SU-DHL-6 (cell line): ENCODE data around the gene ARSB.

Experiments
- H2AFZ ChIP-seq: fragments of 200-600 bp; sonication (generic); 2 replicates; pipeline ENCODE4 v1.6.1; 2014; ENCODE audit warnings: low read depth, mild to moderate bottlenecking, moderate library complexity, mixed read lengths, antibody characterized with exemption, low read length; ENCODE audit not compliant: severe bottlenecking
- H3F3A ChIP-seq: fragments of 200-600 bp; shearing (Covaris generic); 2 replicates; pipeline ENCODE4 v1.6.0; 2016; ENCODE audit warnings: antibody characterized with exemption, mild to moderate bottlenecking; ENCODE audit not compliant: insufficient read depth
- H3K27ac ChIP-seq: fragments of 200-600 bp; sonication (generic); 2 replicates; pipeline ENCODE4 v1.5.1; 2016; ENCODE audit warnings: low read depth, mild to moderate bottlenecking, low read length, moderate library complexity, mixed read lengths
- H3K27me3 ChIP-seq: fragments of 200-600 bp; sonication (generic), shearing (Covaris generic); 2 replicates; pipeline ENCODE4 v1.6.0; 2014; ENCODE audit warnings: mild to moderate bottlenecking, low read length
- H3K36me3 ChIP-seq: fragments of 200-600 bp; sonication (generic); 2 replicates; pipeline ENCODE4 v1.6.1; 2014; ENCODE audit warnings: mild to moderate bottlenecking, low read length, mixed read lengths
- H3K4me2 ChIP-seq: fragments of 300-600, 200-600 bp; shearing (Covaris generic), sonication (generic); 2 replicates; pipeline ENCODE4 v1.6.0; 2014; ENCODE audit warnings: low read length, low read depth, mild to moderate bottlenecking; ENCODE audit not compliant: poor library complexity, severe bottlenecking
- H3K4me3 ChIP-seq: fragments of 200-600 bp; sonication (generic); 2 replicates; pipeline ENCODE4 v1.5.1; 2014; ENCODE audit warnings: antibody characterized with exemption, low read length, mild to moderate bottlenecking, mixed read lengths; ENCODE audit not compliant: insufficient read depth, poor library complexity, severe bottlenecking
- H3K79me2 ChIP-seq: fragments of 200-600 bp; sonication (generic); 2 replicates; pipeline ENCODE4 v1.6.1; 2014; ENCODE audit warnings: mild to moderate bottlenecking, low read length, moderate library complexity; ENCODE audit not compliant: insufficient read depth
- H3K9ac ChIP-seq: fragments of 200-600 bp; sonication (generic); 2 replicates; pipeline ENCODE4 v1.7.0; 2014; ENCODE audit warnings: mild to moderate bottlenecking, low read length
- H3K9me2 ChIP-seq: fragments of 200-600 bp; sonication (generic); replicated peaks from 2 replicates; pipeline ENCODE4 v1.6.1; 2014; ENCODE audit warnings: low read length; ENCODE audit not compliant: insufficient read depth
- H3K9me3 ChIP-seq: fragments of 200-600 bp; sonication (generic); 2 replicates; pipeline ENCODE4 v1.6.1; 2014; ENCODE audit warnings: low read length, mixed read lengths; ENCODE audit not compliant: insufficient read depth
- H4K20me1 ChIP-seq: fragments of 200-600 bp; sonication (generic); 2 replicates; pipeline ENCODE4 v1.6.1; 2014; ENCODE audit warnings: low read depth, mild to moderate bottlenecking, antibody characterized with exemption, low read length, moderate library complexity, mixed read lengths
- EZH2phosphoT487 ChIP-seq: fragments of 200-600 bp; sonication (generic), shearing (Covaris generic); conservative IDR thresholded peaks from 2 replicates; pipeline ENCODE4 v1.6.1; 2018; ENCODE audit warnings: mild to moderate bottlenecking, antibody characterized with exemption, low read length, moderate library complexity, mixed read lengths
- TF ChIP-seq, protein P1 (sequence below): fragments of 200-600 bp; sonication (generic); IDR thresholded peaks from one replicate; pipeline ENCODE4 v1.5.1; 2017; ENCODE audit warnings: antibody characterized with exemption, mild to moderate bottlenecking, low read length, moderate library complexity; ENCODE audit not compliant: insufficient read depth, poor library complexity, severe bottlenecking

ARSB gene

GRCh38 chr5:78806544-78806943 is 178.6 kb downstream of the ARSB start:
- no peaks in the 10 kb centered on the region for H3K79me2 ChIP-seq
- no peaks in the 10 kb centered on the region for H3F3A ChIP-seq
- H3K4me2 ChIP-seq, result no peak overlapping the region
- H3K27ac ChIP-seq, result no peak overlapping the region
- H3K9ac ChIP-seq, result no peak overlapping the region
- TF ChIP-seq EZH2phosphoT487, result no peak
- TF ChIP-seq, protein P1, sequence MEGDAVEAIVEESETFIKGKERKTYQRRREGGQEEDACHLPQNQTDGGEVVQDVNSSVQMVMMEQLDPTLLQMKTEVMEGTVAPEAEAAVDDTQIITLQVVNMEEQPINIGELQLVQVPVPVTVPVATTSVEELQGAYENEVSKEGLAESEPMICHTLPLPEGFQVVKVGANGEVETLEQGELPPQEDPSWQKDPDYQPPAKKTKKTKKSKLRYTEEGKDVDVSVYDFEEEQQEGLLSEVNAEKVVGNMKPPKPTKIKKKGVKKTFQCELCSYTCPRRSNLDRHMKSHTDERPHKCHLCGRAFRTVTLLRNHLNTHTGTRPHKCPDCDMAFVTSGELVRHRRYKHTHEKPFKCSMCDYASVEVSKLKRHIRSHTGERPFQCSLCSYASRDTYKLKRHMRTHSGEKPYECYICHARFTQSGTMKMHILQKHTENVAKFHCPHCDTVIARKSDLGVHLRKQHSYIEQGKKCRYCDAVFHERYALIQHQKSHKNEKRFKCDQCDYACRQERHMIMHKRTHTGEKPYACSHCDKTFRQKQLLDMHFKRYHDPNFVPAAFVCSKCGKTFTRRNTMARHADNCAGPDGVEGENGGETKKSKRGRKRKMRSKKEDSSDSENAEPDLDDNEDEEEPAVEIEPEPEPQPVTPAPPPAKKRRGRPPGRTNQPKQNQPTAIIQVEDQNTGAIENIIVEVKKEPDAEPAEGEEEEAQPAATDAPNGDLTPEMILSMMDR, result no peak
- no peak overlapping the region for H2AFZ ChIP-seq
- H3K27me3 ChIP-seq, result no peaks in the 10 kb centered on the region
- H3K36me3 ChIP-seq, result no peaks in the 10 kb centered on the region
- no peak overlapping the region for H3K4me3 ChIP-seq
- no peaks in the 10 kb centered on the region for H3K9me2 ChIP-seq
- no peaks in the 10 kb centered on the region for H3K9me3 ChIP-seq
- H4K20me1 ChIP-seq, result no peaks in the 10 kb centered on the region

GRCh38 chr5:78805474-78806124 is 179.5 kb downstream of the ARSB start:
- H2AFZ ChIP-seq, result no peak overlapping the region
- H3K4me3 ChIP-seq, result no peak overlapping the region
- H3K79me2 ChIP-seq, result no peaks in the 10 kb centered on the region
- H3K9ac ChIP-seq, result no peak overlapping the region
- no peaks in the 10 kb centered on the region for H4K20me1 ChIP-seq
- H3K9me3 ChIP-seq, result peaks cover 8% of the 10 kb centered on the region; the same call in 1 of the 2 replicates
- no peaks in the 10 kb centered on the region for H3K9me2 ChIP-seq
- H3K27me3 ChIP-seq, result no peaks in the 10 kb centered on the region
- no peak overlapping the region for H3K27ac ChIP-seq
- no peaks in the 10 kb centered on the region for H3F3A ChIP-seq
- no peak for TF ChIP-seq EZH2phosphoT487
- TF ChIP-seq, protein P1, result no peak
- no peaks in the 10 kb centered on the region for H3K36me3 ChIP-seq
- no peak overlapping the region for H3K4me2 ChIP-seq

DNA sequence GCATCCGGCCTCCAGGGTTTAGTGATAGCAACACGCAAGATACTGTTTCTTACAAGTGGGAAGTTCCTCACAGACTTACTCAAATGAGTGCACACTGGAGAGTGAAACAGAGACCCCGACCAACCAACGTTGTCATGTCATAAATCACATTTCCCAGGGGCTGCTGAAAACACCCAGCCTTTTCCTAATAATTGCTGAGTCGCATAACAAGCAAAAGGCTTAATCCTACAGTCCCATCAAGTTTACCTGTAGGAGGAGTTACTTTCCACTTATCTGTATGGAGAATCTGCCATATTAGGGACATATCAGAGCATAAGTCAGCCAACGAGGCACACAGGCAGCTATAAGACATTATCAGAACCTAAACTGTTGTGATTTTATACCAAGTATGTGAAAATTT is 180.1 kb downstream of the ARSB start:
- Histone ChIP-seq H3K9me3 (peaks cover 9% of the 10 kb centered on the region; the same call in 1 of the 2 replicates), H3K27me3 (no peaks in the 10 kb centered on the region), H3K4me3 (no peak overlapping the region), H3K9ac (no peak overlapping the region), H3K36me3 (no peaks in the 10 kb centered on the region), H3K9me2 (no peaks in the 10 kb centered on the region), H3K27ac (no peak overlapping the region), H3F3A (no peaks in the 10 kb centered on the region), H3K4me2 (no peak overlapping the region), H3K79me2 (no peaks in the 10 kb centered on the region), H2AFZ (no peak overlapping the region), H4K20me1 (no peaks in the 10 kb centered on the region)
- TF ChIP-seq, protein P1, result no peak
- no peak for TF ChIP-seq EZH2phosphoT487
